Nephron (organoid): ENCODE results near the gene GLYAT.

Experiments
- H3K27ac Mint-ChIP-seq, 3 experiments: 2 replicates each; pipeline ENCODE4 v1.8.0; 2020; ENCODE audit warnings: mixed read lengths in 3 of 3, mild to moderate bottlenecking in 2 of 3, moderate library complexity in 1 of 3
- H3K27me3 Mint-ChIP-seq: 2 replicates; pipeline ENCODE4 v1.8.0; 2021; ENCODE audit warnings: low read depth, mild to moderate bottlenecking, moderate library complexity, mixed read lengths
- H3K36me3 Mint-ChIP-seq: 2 replicates; pipeline ENCODE4 v1.8.0; 2020; ENCODE audit warnings: low read depth, mixed read lengths
- H3K4me1 Mint-ChIP-seq: 2 replicates; pipeline ENCODE4 v1.8.0; 2020; ENCODE audit warnings: mixed read lengths
- H3K4me3 Mint-ChIP-seq, 3 experiments: 2 replicates each; pipeline ENCODE4 v1.8.0; 2020; ENCODE audit warnings: mild to moderate bottlenecking in 3 of 3, mixed read lengths in 3 of 3, moderate library complexity in 2 of 3
- H3K9me3 Mint-ChIP-seq: 2 replicates; pipeline ENCODE4 v1.8.0; 2020; ENCODE audit warnings: mixed read lengths
- TF ChIP-seq, protein P1 (sequence below), 3 experiments: fragments of 200-600 bp; sonication (generic); IDR thresholded peaks; one replicate each; pipeline ENCODE4 v1.5.0; 2021; ENCODE audit warnings: antibody characterized with exemption in 3 of 3; ENCODE audit not compliant: unreplicated experiment in 3 of 3

Gene GLYAT

DNA sequence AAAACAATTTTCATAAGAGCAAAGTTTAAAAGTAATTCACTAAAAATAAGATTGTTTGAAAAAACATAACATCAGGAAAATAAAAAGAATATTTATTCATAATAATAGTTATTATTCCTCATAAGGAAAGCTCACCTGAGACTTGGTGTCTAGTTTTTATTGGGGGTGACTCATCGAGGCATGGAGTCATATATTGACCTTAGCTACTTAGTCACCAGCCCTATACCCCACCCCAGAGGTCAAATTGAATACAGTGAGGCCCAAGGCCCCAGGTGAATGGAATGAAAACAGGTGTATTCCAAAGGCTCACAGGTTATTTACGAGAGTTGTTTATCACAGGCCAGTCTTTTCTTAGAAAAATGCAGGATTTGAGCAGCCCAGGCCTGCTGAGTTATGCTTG lies 72.3 kb downstream of the GLYAT start:
- no peaks in the 10 kb centered on the region for H3K36me3 Mint-ChIP-seq
- TF ChIP-seq, protein P1, sequence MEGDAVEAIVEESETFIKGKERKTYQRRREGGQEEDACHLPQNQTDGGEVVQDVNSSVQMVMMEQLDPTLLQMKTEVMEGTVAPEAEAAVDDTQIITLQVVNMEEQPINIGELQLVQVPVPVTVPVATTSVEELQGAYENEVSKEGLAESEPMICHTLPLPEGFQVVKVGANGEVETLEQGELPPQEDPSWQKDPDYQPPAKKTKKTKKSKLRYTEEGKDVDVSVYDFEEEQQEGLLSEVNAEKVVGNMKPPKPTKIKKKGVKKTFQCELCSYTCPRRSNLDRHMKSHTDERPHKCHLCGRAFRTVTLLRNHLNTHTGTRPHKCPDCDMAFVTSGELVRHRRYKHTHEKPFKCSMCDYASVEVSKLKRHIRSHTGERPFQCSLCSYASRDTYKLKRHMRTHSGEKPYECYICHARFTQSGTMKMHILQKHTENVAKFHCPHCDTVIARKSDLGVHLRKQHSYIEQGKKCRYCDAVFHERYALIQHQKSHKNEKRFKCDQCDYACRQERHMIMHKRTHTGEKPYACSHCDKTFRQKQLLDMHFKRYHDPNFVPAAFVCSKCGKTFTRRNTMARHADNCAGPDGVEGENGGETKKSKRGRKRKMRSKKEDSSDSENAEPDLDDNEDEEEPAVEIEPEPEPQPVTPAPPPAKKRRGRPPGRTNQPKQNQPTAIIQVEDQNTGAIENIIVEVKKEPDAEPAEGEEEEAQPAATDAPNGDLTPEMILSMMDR (IDR thresholded peaks at IDR 0.05; ENCODE audit: unreplicated experiment in 3 of 3) = no peak

More for the DNA sequence above, 72.3 kb downstream of the GLYAT start:
- Mint-ChIP-seq H3K4me1 (no peaks in the 10 kb centered on the region), H3K27me3 (peaks cover 8% of the 10 kb centered on the region), H3K27ac (no peak overlapping the region), H3K4me3 (no peak overlapping the region), H3K9me3 (no peaks in the 10 kb centered on the region)
